Vagina (tissue), 2 donors: ENCODE measurements around the gene FLNB.

ENCODE experiments used
- POLR2A ChIP-seq, 2 donors: fragments of 450-650 bp; IDR thresholded peaks; one replicate each; pipeline ENCODE4 v1.6.1; 2017; ENCODE audit warnings: antibody characterized with exemption in 2 of 2, mild to moderate bottlenecking in 2 of 2, moderate library complexity in 2 of 2
- POLR2AphosphoS5 ChIP-seq, 2 donors: sonication (generic); formaldehyde crosslinking; IDR thresholded peaks; one replicate each; pipeline ENCODE4 v1.9.0; 2017; ENCODE audit warnings: antibody characterized with exemption in 2 of 2, mild to moderate bottlenecking in 2 of 2, low read depth in 1 of 2; ENCODE audit not compliant: insufficient read depth in 1 of 2
- TF ChIP-seq, protein P1 (sequence below), 3 experiments: fragments of 450-650 bp in 2 of 3; fragments of 200-600 bp in 1 of 3; sonication (generic) in 1 of 3; IDR thresholded peaks; one replicate each; pipeline ENCODE4 v1.5.1; 2017 to 2019; ENCODE audit warnings: antibody characterized with exemption in 3 of 3, mild to moderate bottlenecking in 2 of 3, moderate library complexity in 2 of 3

DNA sequence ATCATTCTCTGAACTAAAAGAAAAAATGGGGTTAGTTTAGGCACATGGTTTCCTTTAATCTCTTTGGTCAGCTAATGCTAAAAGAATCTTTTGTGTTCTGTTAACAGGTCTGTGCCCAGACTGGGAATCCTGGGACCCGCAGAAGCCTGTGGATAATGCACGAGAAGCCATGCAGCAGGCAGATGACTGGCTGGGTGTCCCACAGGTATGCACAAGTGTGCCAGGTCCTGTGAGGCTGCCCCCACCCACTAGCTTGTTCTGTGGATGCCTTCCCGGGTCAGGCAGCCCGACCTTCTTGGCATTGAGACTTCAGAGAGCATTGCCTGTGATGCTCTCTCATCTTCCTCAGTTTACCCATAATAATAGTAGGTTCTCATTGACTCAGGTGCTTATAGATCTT is 70.4 kb downstream of the FLNB start:
- TF ChIP-seq POLR2A (IDR thresholded peaks at IDR 0.05) = no peak
- TF ChIP-seq, protein P1, sequence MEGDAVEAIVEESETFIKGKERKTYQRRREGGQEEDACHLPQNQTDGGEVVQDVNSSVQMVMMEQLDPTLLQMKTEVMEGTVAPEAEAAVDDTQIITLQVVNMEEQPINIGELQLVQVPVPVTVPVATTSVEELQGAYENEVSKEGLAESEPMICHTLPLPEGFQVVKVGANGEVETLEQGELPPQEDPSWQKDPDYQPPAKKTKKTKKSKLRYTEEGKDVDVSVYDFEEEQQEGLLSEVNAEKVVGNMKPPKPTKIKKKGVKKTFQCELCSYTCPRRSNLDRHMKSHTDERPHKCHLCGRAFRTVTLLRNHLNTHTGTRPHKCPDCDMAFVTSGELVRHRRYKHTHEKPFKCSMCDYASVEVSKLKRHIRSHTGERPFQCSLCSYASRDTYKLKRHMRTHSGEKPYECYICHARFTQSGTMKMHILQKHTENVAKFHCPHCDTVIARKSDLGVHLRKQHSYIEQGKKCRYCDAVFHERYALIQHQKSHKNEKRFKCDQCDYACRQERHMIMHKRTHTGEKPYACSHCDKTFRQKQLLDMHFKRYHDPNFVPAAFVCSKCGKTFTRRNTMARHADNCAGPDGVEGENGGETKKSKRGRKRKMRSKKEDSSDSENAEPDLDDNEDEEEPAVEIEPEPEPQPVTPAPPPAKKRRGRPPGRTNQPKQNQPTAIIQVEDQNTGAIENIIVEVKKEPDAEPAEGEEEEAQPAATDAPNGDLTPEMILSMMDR (IDR thresholded peaks at IDR 0.05) = no peak
- TF ChIP-seq POLR2AphosphoS5 (IDR thresholded peaks at IDR 0.05; ENCODE audit: insufficient read depth in 1 of 2, low read depth in 1 of 2) = no peak
